K562 (cell line): Measurements from ENCODE around the gene IL33. TPM values are rescaled to one million over a fixed set of nuclear protein-coding genes. Genes with fewer than 3 reads are reported as not detected.

Experiments
- ATAC-seq: fragments of 200-7000 bp; cut with Tn5 transposase; 3 replicates; pipeline ENCODE4 v1.9.1; 2020; ENCODE audit warnings: moderate library complexity
- BruUV-seq: library from RNA; stranded (reverse); fragments of 400-500 nt; replicated peaks from 2 replicates; lab custom pipeline; 2021; lab: Mats Ljungman, UMichigan
- CTCF ChIA-PET: fragments of 300-600 bp; formaldehyde crosslinking; extraction: SDS; loops from one replicate; lab custom pipeline; 2021; ENCODE audit warnings: low intra/inter-chr PET ratio; lab: Yijun Ruan, JAX
- POLR2A ChIA-PET: fragments of 300-600, 350-650 bp; sonication (Branson Sonifier 250); formaldehyde crosslinking; extraction: SDS; loops from one replicate; lab custom pipeline; 2021; ENCODE audit warnings: antibody characterized with exemption, inconsistent platforms; lab: Yijun Ruan, JAX
- DNase-seq, 4 experiments: peaks; one replicate each; pipeline versions ENCODE4 v3.0.0 to v3.0.0-alpha.2; 2011 to 2018; ENCODE audit warnings: low spot score in 3 of 4, mixed read lengths in 3 of 4; ENCODE audit errors: extremely low read depth in 1 of 4
- FAIRE-seq: peaks from 2 replicates; lab custom pipeline; 2011; peaks lifted over from hg19 to GRCh38; lab: Jason Lieb, UNC
- H2AFZ ChIP-seq: 2 replicates; pipeline ENCODE4 v1.6.0; 2011; ENCODE audit warnings: low read depth, low read length, control low read depth, inconsistent platforms
- H3K27ac ChIP-seq: fragments of 200-600 bp; 3 replicates; pipeline ENCODE4 v1.8.0; 2011; ENCODE audit warnings: low read depth, mild to moderate bottlenecking, control low read depth, inconsistent platforms, low read length, moderate library complexity, mixed read lengths; ENCODE audit errors: extremely low read depth
- H3K27me3 ChIP-seq, 2 experiments: fragments of 300-600 bp in 1 of 2; 2 replicates in 1 of 2; 3 replicates in 1 of 2; pipeline versions ENCODE4 v1.6.0 to v1.8.0; 2011; ENCODE audit warnings: inconsistent platforms in 2 of 2, low read length in 2 of 2, mild to moderate bottlenecking in 1 of 2, mixed read lengths in 1 of 2, moderate library complexity in 1 of 2; ENCODE audit not compliant: control insufficient read depth in 2 of 2, insufficient read depth in 2 of 2
- H3K36me3 ChIP-seq: fragments of 300-600 bp; 3 replicates; pipeline ENCODE4 v1.8.0; 2011; ENCODE audit warnings: mild to moderate bottlenecking, low read length, inconsistent platforms; ENCODE audit not compliant: control insufficient read depth, insufficient read depth
- H3K4me1 ChIP-seq, 2 experiments: fragments of 200-600 bp in 1 of 2; replicated peaks in 1 of 2; 2 replicates in 1 of 2; 3 replicates in 1 of 2; pipeline versions ENCODE4 v1.5.1 to v1.8.0; 2011; ENCODE audit warnings: inconsistent platforms in 2 of 2, low read length in 2 of 2, mild to moderate bottlenecking in 1 of 2, mixed read lengths in 1 of 2, moderate library complexity in 1 of 2; ENCODE audit not compliant: control insufficient read depth in 2 of 2, insufficient read depth in 2 of 2
- H3K4me2 ChIP-seq: 2 replicates; pipeline ENCODE4 v1.6.1; 2011; ENCODE audit warnings: low read length, control low read depth, inconsistent platforms, mixed read lengths; ENCODE audit not compliant: insufficient read depth
- H3K4me3 ChIP-seq: fragments of 200-600 bp; sonication (generic), shearing (Covaris generic); 2 replicates; pipeline ENCODE4 v1.5.1; 2016; ENCODE audit warnings: control low read depth, inconsistent platforms
- H3K79me2 ChIP-seq: fragments of 200-600 bp; 3 replicates; pipeline ENCODE4 v1.8.0; 2011; ENCODE audit warnings: low read length, inconsistent platforms; ENCODE audit not compliant: control insufficient read depth, insufficient read depth
- H3K9ac ChIP-seq, 2 experiments: 2 replicates each; pipeline versions ENCODE4 v1.6.0 to v1.6.1; 2011; ENCODE audit warnings: low read depth in 2 of 2, low read length in 2 of 2, control low read depth in 1 of 2, inconsistent platforms in 1 of 2, mild to moderate bottlenecking in 1 of 2, mixed read lengths in 1 of 2; ENCODE audit not compliant: insufficient read depth in 1 of 2
- H3K9me1 ChIP-seq: one replicate; pipeline ENCODE4 v1.6.0; 2011; ENCODE audit warnings: inconsistent platforms, mild to moderate bottlenecking, low read length, moderate library complexity; ENCODE audit not compliant: control insufficient read depth, insufficient read depth
- H3K9me3 ChIP-seq: replicated peaks from 2 replicates; pipeline ENCODE4 v1.5.1; 2011; ENCODE audit warnings: low read depth, low read length, inconsistent platforms; ENCODE audit not compliant: control insufficient read depth, insufficient read depth
- H4K20me1 ChIP-seq: replicated peaks from 2 replicates; pipeline ENCODE4 v1.6.1; 2011; ENCODE audit warnings: low read length, inconsistent platforms, mixed read lengths; ENCODE audit not compliant: control insufficient read depth, insufficient read depth
- BMI1 ChIP-seq: fragments of 150-350 bp; IDR thresholded peaks from 2 replicates; pipeline ENCODE4 v1.6.1; 2014; ENCODE audit warnings: low read length
- CUX1 ChIP-seq: fragments of 200-800 bp; sonication (Bioruptor generic); IDR thresholded peaks from 2 replicates; pipeline ENCODE4 v1.6.1; 2016; ENCODE audit warnings: missing genetic modification characterization, missing compliant biosample characterization
- DDX20 ChIP-seq: fragments of 450-650 bp; IDR thresholded peaks from 2 replicates; pipeline ENCODE4 v1.6.1; 2016; ENCODE audit warnings: missing genetic modification characterization, low read depth, mild to moderate bottlenecking, missing compliant biosample characterization, moderate library complexity
- SNRNP70 ChIP-seq: fragments of 200-400 bp; formaldehyde crosslinking; optimal IDR thresholded peaks from 2 replicates; pipeline ENCODE3; 2017; ENCODE audit warnings: low read depth, low read length
- TCF7L2 ChIP-seq: fragments of 150-350 bp; IDR thresholded peaks from 2 replicates; pipeline ENCODE4 v1.6.1; 2016; ENCODE audit warnings: low read depth, mild to moderate bottlenecking, low read length, moderate library complexity
- ZBTB8A ChIP-seq: fragments of 450-650 bp; IDR thresholded peaks from 2 replicates; pipeline ENCODE4 v1.6.1; 2018; ENCODE audit warnings: mild to moderate bottlenecking, moderate library complexity; ENCODE audit not compliant: partially characterized antibody
- ZNF124 ChIP-seq: sonication (generic); formaldehyde crosslinking; IDR thresholded peaks from 2 replicates; pipeline ENCODE4 v1.8.1; 2022; ENCODE audit warnings: missing genetic modification reagents
- WGBS: fragments of 100-300 bp; shearing (Covaris generic); methylation state at CpG from one replicate; pipeline ENCODE4 v1.1.6; 2016; ENCODE audit warnings: low coverage, mixed read lengths; ENCODE audit not compliant: insufficient coverage; ENCODE audit errors: missing lambda C conversion rate; 5-methylcytosine and 5-hydroxymethylcytosine counted together
- in situ Hi-C: fragments of 300-500 bp; cut with MboI; formaldehyde crosslinking; loops from 4 replicates; pipeline ENCODE4 v1.15.0; 2018; ENCODE audit warnings: inconsistent platforms, mixed read lengths
- intact Hi-C: fragments of 100-400 bp; cut with micrococcal nuclease; formaldehyde crosslinking; loops from 2 replicates; pipeline ENCODE4 v1.14.2; 2022
- polyA plus RNA-seq, 8 experiments: library from polyadenylated mRNA; depleted of rRNA in 4 of 8; stranded (reverse) in 5 of 8; unstranded in 3 of 8; fragments of >200 nt; fragmentation: Nextera tagmentation in 2 of 8; fragmentation: Illumina TruSeq in 1 of 8; extraction: Ambion mirVana in 2 of 8; extraction: Trizol in 1 of 8; gene quantifications; 2 replicates each; pipeline versions ENCODE4 v1.2.1 to v1.2.3, GENCODE V29; 2011 to 2014; ENCODE audit warnings: inconsistent platforms in 1 of 8, missing spikeins in 1 of 8
- total RNA-seq, 7 experiments: library from RNA; depleted of rRNA in 6 of 7; stranded (reverse); fragments of >200 nt in 6 of 7; fragmentation: Illumina TruSeq in 2 of 7; extraction: Trizol in 2 of 7; gene quantifications; 2 replicates each; pipeline versions ENCODE4 v1.2.1 to v1.2.3, GENCODE V29; 2011 to 2021; ENCODE audit warnings: low replicate concordance in 1 of 7

The IL33 gene
- total and polyA plus RNA-seq, 9 of the 15 experiments (the other 6 are each of a cell fraction or from before 2014, with no cell fraction given), result not detected

- no peak for DNase-seq
- Histone ChIP-seq H4K20me1 (no peaks in the 10 kb centered on the region), H3K79me2 (no peaks in the 10 kb centered on the region), H3K4me1 (no peaks in the 10 kb centered on the region), H2AFZ (no peak overlapping the region), H3K9me1 (no peaks in the 10 kb centered on the region), H3K4me2 (no peak overlapping the region), H3K9ac (no peak overlapping the region), H3K27me3 (no peaks in the 10 kb centered on the region), H3K9me3 (no peaks in the 10 kb centered on the region), H3K27ac (no peak overlapping the region), H3K4me3 (no peak overlapping the region), H3K36me3 (no peaks in the 10 kb centered on the region)
- BruUV-seq, result no TSS peak
- intact Hi-C loops (no loop called here), in situ Hi-C loops (no loop called here)
- no peak for ATAC-seq
- no peak for FAIRE-seq
- POLR2A ChIA-PET, result no interaction called here
- no peak for TF ChIP-seq DDX20
- no peak for TF ChIP-seq BMI1
- TF ChIP-seq ZNF124 (CRISPR knock-in tag), result no peak
- TF ChIP-seq ZBTB8A, result no peak
- no peak for TF ChIP-seq TCF7L2
- TF ChIP-seq CUX1, result no peak
- TF ChIP-seq SNRNP70, result no peak
- WGBS, result 0% methylated on average over 1 of the region's 1 CpG
- CTCF ChIA-PET, result no interaction called here
Observed at GRCh38 chr9:6216951-6217350, 1.3 kb downstream of the IL33 start.
